Activated naive CD4-positive, alpha-beta T cell treated with anti-CD3 and anti-CD28 coated beads, Interleukin-2, amount 10 ng/mL, durations not matched to agents 5 hours and 36 hours (primary cell): Measurements from ENCODE around the gene FAM53B. TPM values are rescaled to one million over a fixed set of nuclear protein-coding genes. Genes with fewer than 3 reads are reported as not detected.

Experiments used
- total RNA-seq, 2 experiments: library from RNA; stranded (reverse); gene quantifications; one replicate each; pipeline ENCODE4 v1.2.3, GENCODE V29; 2021

Gene FAM53B
- 10 to 100 TPM; 26.4 to 28.2 TPM for total RNA-seq

GRCh38 chr10:124744102-124745050 lies at the start of gene FAM53B:
FAM53B (minus strand) TSS chr10:124744378; CDS start chr10:124706713, 37,665 bp downstream.

DNA sequence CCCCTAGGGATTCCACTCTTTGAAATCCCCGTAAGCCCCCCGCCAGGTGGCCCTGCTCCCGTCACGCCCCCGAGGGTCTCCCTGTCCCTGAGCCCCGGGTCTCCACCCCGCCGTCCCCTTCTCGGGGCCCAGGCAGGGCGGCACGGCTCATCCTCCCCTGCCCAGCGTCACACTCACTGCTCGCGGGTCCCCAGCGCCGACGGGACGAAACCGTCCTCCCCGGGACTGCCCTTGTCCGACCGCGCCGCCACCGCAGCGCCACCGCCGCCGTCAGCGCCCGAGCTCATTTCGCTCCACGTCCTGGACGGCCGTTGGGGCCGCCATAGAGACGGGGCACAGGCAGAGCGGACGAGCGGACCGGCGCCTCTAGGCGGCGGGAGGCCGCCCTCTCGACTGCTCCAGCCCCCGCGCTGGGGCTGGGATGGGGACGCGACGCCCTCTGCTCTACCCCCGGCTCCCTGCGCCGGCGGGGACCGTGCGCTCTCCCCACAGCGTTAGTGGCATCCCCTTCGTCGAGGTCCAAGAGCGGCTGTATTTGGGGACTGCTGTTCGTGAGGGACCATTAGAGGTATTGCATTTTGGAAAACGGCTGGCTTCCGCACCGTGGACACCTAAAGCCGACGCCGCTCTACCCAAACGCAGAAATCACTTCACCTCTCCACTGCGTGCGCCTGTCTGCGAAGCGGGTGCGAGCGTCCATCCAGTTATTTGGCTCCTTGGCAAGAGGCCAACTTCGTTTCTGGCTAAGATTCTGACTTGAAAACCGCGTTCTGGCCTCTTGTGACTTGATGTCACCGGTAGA lies 47.6 kb upstream of the FAM53B start, which contains the start of gene EEF1AKMT2:
Gene EEF1AKMT2 (minus strand): TSS at position 341 of the 802 bp plus-strand sequence. CDS start 54 bp downstream, at position 287.

Other genes with a start within 250 kb of the FAM53B start
- gene EEF1AKMT2, start 47.5 kb upstream of the FAM53B start, total RNA-seq = 10 to 100 TPM; 24.2 to 25.2 TPM
- gene ABRAXAS2, start 57.4 kb upstream of the FAM53B start, total RNA-seq = 10 to 100 TPM; 13.8 to 15.2 TPM
- gene ZRANB1, start 197.7 kb upstream of the FAM53B start, total RNA-seq = 10 to 100 TPM; 11.0 to 11.3 TPM